Stimulated activated naive CD8-positive, alpha-beta T cell treated with anti-CD3 and anti-CD28 coated beads, Interleukin-15, Interleukin-2, amounts not matched to agents 100 U/mL and 50 U/mL, for 24 hours (primary cell): ENCODE data around the gene FLYWCH2.
"Not testable (repeated sequence)": the region's sequence is repeated elsewhere in the genome, so short reads cannot be mapped to it uniquely, and the experiment has no call there.

Experiments
- ATAC-seq: fragments of 150-1000 bp; cut with Tn5 transposase; one replicate; pipeline ENCODE4 v1.10.0; 2021
- DNase-seq: peaks from one replicate; pipeline ENCODE4 v3.0.0; 2021

Gene FLYWCH2

GRCh38 chr16:2881783-2882649 is 999 bp upstream of the FLYWCH2 start:
- DNase-seq (peak; percentile 55), ATAC-seq (no peak)

DNA sequence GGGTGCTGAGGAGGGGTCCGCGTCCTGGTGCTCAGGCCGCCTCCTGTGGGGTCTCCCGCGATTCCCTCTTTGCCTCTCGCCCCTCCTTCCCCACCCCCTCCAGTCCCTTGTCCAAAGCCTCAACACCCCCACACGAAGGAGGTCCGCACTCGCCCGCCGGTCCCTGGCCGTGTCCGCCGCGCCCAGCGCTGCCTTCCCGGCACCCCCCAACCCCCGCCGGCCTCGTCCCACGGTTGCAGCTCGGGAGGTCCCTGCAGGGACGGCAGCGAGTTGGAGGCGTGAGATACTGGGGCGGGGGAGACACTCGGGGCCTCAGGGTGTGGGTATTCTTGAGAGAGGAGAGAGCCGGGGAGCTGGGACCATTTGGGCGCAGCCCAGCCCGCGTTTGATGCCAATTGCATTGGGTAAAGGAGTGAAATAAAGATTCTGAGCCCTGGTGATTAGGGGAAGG is 468 bp downstream of the FLYWCH2 start:
- peak; percentile 33 for DNase-seq
- no peak for ATAC-seq

- ATAC-seq = no peak
- no peak for DNase-seq
These were observed 1.0 kb downstream of the FLYWCH2 start for GRCh38 chr16:2884041-2884451.

- DNase-seq = no peak
- ATAC-seq = no peak
These were observed 11.2 kb downstream of the FLYWCH2 start for GRCh38 chr16:2894231-2894630.

DNA sequence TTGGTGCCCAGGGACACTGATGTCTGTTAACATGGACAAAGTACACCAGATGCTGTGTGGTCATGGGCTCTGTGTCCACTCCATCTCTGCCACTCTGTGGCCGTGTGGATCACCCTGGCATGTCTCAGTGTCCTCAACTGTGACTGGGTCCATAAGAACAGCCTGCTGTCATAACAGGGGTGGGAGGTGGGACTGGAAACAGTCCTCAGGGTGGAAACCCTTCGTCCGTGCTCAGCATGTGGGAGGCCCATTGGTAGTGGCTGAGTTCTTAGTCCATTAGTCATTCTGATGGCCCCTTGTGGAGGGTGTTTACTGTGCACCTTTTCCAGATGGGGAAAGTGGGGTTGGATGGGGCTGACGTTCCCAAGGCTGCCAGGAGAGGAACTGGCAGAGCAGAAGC is 12.8 kb downstream of the FLYWCH2 start:
- DNase-seq (no peak), ATAC-seq (no peak)

DNA sequence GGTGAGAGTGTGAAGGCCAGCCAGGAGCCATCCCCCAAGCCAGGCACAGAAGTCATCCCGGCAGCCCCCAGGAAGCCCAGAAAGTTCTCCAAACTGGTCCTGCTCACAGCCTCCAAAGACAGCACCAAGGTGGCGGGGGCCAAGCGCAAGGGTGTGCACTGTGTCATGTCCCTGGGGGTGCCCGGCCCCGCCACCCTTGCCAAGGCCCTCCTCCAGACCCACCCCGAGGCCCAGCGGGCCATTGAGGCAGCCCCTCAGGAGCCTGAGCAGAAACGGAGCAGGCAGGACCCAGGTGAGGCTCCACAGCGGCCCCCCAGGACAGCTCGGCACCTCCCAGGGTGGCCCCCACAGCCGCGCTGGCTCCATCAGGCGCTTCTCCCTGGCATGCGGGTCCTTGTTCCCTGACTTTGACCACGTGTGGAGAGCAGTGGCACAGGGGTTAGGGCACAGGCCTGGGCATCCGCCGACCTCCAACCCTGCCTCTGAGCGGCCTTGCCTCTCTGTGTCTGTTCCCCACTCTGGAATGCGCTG is 13.5 kb downstream of the FLYWCH2 start:
- DNase-seq (no peak), ATAC-seq (no peak)

- DNase-seq = peak; percentile 25
These were observed 14.1 kb downstream of the FLYWCH2 start for GRCh38 chr16:2897110-2897509.

DNA sequence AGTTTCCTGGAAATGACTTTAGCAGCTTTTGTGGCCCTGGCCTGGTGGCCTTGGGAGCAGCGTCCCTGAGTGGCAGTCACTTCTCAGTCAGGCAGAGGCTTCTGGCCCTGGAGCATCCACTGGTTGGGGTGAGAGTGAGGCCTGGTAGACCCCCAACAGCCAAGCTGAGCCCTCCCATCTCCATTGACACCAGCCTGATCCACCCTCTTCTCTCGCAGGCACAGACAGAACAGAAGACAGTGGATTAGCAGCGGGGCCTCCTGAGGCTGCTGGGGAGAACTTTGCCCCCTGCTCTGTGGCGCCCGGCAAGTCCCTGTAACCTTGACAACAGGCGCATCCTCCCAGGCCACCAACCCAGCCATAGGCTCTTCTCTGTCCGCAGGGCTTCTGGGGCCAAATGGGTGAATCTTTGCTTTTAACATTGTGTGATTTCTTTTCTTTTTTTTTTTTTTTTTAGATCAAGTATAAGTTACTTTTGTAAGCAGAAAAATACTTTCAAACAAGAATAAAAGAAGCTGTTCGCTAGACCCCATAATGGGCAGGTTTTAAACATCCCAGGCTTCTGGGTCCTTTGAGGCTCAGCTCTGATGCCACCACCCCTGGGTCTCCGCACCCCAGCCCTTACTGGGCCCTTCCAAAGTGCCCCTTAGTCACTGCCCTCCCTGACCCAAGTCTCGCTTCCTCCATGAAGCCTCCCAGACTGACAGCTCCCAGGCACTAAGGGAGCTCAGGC is 16.0 kb downstream of the FLYWCH2 start:
- DNase-seq (no peak), ATAC-seq (no peak)

More at GRCh38 chr16:2897110-2897509, 14.1 kb downstream of the FLYWCH2 start:
- ATAC-seq = peak; percentile 28

DNA sequence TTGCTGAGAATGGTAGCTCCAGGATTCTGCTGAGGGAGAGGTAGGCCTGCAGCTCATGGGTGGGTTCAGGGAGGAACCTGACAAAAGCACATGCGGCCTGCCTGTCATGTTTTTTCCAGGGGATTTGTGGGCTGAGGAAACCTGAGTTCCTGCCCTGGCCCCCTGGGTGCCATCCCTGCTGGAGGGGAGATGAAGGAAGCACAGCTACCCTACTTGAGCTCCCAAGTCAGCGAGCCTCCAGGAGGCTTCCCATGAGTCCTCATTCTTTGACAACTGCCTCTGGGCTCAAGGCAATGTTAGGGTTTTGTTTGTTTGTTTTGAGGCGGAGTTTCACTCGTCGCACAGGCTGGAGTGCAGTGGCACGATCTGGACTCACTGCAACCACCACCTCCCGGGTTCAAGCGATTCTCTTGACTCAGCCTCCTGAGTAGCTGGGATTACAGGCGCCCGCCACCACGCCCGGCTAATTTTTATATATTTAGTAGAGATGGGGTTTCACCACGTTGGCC is 16.6 kb downstream of the FLYWCH2 start:
- ATAC-seq (no peak), DNase-seq (no peak)

DNA sequence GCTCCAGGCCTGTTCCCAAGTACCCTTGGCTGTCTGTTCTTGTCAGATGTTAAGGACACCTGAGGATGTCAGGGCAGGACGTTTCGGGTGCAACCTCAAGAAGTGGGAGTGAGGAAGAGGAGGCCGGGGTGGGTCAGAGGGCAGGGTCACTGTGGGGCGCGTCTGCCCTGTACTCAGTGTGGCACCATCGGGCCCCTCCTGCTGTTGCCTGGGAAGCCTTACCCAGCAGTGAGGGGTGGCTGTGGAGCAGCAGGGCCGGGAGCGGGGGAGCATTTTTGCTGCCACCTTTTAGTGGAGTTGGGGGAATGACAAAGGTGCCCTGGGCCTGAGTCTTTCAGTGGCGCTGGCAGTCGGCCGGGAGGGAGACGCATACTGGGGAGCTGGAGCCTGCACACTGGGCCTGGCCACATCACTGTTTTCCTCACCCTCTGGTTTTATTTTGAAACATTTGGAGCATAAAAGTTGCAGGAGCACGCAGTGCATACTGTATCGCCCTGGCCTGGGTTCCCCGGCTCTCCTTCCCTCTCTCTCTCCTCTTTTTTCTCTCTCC is 17.6 kb downstream of the FLYWCH2 start:
- DNase-seq (no peak), ATAC-seq (no peak)

DNA sequence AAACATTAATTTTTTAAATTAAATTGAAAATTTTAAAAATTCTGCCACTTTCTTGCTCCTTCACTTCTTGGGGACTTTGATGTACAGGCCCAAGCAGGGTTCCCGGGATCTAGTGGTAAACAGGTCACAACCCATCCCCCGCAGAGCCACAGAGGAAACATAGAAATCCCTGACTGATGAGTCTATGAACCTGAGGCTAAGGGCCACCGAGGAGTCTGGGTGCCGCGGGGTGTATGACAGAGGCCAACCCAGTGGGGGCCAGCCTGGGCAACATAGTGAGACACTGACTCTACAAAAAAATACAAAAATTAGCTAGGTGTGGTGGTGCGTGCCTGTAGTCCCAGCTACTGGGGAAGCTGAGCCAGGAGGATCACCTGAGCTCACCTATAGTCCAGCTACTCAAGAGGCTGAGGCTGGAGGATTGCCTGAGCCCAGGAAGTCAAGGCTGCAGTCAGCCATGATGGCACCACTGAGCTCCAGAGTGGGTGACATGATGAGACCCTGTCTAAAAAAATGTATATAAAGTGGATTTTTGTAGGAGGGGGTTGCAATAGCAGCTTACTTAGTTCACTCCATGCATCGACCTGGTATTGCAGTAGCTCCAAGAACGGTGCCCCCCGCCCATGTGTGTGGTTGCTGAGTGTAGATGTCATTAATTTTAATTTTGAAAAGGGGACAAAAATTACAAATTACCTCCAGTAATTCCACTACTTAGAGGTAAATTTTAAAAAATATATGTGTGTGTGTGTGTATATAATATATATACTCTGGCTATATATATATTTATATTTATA is 19.5 kb downstream of the FLYWCH2 start:
- ATAC-seq (no peak), DNase-seq (no peak)

DNA sequence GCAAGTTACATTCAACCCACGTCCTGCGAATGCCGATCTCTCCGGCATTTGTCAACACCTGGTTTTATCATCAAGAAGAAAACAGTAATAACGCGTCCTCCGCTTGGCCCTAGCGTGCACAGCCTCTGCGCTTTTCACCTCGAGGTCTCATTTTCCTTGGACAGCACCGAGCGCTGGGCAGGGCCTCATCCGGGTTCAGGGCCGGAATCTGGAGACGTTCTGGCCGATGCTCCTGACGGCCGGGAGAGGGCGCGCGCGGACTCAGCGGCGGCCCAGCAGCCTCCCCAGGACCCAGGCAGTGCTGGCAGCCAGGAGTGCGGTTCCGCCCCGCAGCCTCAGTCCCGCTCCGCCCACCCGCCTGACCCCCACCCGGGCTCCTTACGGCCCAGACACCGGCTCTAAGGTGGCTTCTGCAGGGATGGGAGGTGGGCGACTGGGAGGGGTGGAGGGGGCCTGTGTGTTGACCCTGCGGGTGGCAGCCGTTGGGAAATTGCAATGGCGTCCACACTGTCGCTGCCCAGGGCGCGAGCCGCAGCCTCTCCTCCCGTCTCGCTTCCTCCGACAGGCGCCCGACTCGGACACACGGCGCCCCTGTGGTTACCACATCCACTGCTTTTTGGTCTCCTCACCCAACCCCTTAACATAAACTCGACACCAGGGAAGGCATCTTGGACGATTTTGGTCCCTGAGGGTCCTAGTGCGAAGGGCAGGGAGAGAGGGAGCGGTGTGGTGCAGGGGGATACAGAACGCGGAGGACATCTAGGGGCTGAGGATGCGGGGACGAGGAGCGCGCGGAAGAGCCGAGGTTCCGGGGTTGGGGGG is 21.3 kb downstream of the FLYWCH2 start:
- DNase-seq (peak; percentile 85), ATAC-seq (peak; percentile 55)

- ATAC-seq = no peak
- DNase-seq = no peak
These were observed 21.9 kb downstream of the FLYWCH2 start for GRCh38 chr16:2904922-2905240.

GRCh38 chr16:2905241-2905987 is 22.4 kb downstream of the FLYWCH2 start:
- ATAC-seq = peak; percentile 84

DNA sequence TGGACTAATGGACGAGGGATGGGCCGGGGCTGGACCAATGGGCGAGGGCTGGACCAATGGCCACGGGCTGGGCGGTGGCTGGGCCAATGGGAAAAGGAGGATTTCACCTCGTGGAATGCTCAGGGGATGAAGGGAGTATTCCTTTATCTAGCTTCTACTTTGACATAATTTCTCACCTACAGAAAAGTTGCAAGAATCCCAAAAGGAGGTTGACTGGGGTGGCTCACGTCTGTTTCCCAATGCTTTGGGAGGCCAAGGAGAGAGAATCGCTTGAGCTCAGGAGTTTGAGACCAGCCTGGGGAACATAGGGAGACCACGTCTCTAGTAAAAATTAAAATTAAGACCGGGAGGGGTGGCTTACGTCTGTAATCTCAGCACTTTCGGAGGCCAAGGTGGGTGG is 23.0 kb downstream of the FLYWCH2 start:
- DNase-seq (no peak), ATAC-seq (no peak)

More at GRCh38 chr16:2905241-2905987, 22.4 kb downstream of the FLYWCH2 start:
- peak; percentile 99 for DNase-seq

GRCh38 chr16:2907084-2907753 is 24.2 kb downstream of the FLYWCH2 start:
- ATAC-seq = not testable (repeated sequence)
- DNase-seq = peak; percentile 46

GRCh38 chr16:2910441-2910969 is 27.5 kb downstream of the FLYWCH2 start:
- DNase-seq = no peak
- ATAC-seq = no peak

DNA sequence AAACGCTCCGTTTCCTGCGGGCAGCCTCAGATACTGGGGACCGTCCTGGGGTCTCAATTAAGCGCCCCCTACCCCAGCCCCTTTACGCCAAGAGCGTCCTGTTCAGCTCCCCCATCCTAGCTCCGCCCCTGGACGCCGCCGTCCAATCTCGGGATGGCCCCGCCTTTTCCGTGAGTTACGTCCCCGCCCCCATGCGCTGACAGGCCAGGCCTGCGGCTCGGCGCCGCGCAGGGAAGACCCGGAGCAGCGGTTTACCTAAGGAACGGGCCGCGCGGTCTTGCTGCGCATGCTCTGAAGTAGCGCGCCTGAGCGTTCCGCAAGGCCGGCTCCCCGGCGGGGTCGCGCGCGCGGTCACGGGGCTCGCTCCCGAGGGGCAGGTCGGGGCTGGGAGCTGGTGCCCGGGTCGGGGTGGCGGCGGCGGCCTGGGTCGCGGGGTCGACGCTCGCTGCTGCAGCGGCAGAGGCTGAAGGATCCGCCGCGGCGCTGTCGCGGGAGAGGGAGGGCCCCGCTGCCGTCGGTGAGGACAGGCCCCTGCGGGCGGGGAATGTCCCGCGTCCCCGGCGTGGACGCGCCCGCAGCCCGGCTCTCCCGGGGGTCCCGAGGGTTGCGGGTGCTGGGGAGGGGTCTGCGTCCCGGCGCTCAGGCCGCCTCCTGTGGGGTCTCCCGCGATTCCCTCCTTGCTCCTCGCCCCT is 28.8 kb downstream of the FLYWCH2 start, which contains the start of gene FLYWCH1:
Gene FLYWCH1, plus strand, starts transcription at position 294 of the 692 bp plus-strand sequence. CDS start 17,755 bp downstream, outside the sequence.
- DNase-seq (peak; percentile 99), ATAC-seq (peak; percentile 97)
